Stomach (tissue), 9 donors: ENCODE measurements around the gene OR7G1. TPM values are rescaled to one million over a fixed set of nuclear protein-coding genes. Genes with fewer than 3 reads are reported as not detected.
A peak's percentile ranks its signal among the peaks of the same experiment; 100 is the strongest.
"Not testable (repeated sequence)": the region's sequence is repeated elsewhere in the genome, so short reads cannot be mapped to it uniquely, and the experiment has no call there.

Experiments
- DNase-seq, 2 donors: peaks; one replicate each; pipeline versions ENCODE4 v3.0.0 to v3.0.0-alpha.2; 2013 to 2019
- H3K27ac ChIP-seq, 5 donors: fragments of 200-600 bp in 4 of 5; sonication (generic) in 4 of 5; one replicate each; pipeline ENCODE4 v1.5.1; 2013 to 2019; ENCODE audit warnings: mild to moderate bottlenecking in 1 of 5, moderate library complexity in 1 of 5
- H3K27me3 ChIP-seq, 3 donors: fragments of 200-600 bp; sonication (generic); one replicate each; pipeline ENCODE4 v1.5.1; 2017 to 2019; ENCODE audit warnings: mixed run types in 1 of 3
- H3K36me3 ChIP-seq, 4 donors: fragments of 200-600 bp; sonication (generic); 1 replicate in 3 of 4; 2 replicates in 1 of 4; pipeline ENCODE4 v1.5.1; 2016 to 2019
- H3K4me1 ChIP-seq, 4 donors: fragments of 200-600 bp; sonication (generic); one replicate each; pipeline ENCODE4 v1.5.1; 2016 to 2019
- H3K4me3 ChIP-seq, 4 donors: fragments of 200-600 bp; sonication (generic) in 3 of 4; one replicate each; pipeline ENCODE4 v1.5.1; 2016 to 2019; ENCODE audit warnings: mild to moderate bottlenecking in 1 of 4
- H3K9me3 ChIP-seq, 4 donors: fragments of 200-600 bp; sonication (generic); one replicate each; pipeline ENCODE4 v1.5.1; 2016 to 2019
- EP300 ChIP-seq: sonication (generic); formaldehyde crosslinking; IDR thresholded peaks from one replicate; pipeline ENCODE4 v1.6.1; 2017; ENCODE audit warnings: antibody characterized with exemption
- POLR2A ChIP-seq, 4 donors: fragments of 450-650 bp; IDR thresholded peaks; one replicate each; pipeline ENCODE4 v1.6.1; 2016; ENCODE audit warnings: antibody characterized with exemption in 4 of 4, control low read depth in 2 of 4, mild to moderate bottlenecking in 1 of 4, moderate library complexity in 1 of 4
- POLR2AphosphoS5 ChIP-seq, 3 donors: sonication (generic); formaldehyde crosslinking; IDR thresholded peaks; one replicate each; pipeline ENCODE4 v1.6.1; 2016; ENCODE audit warnings: antibody characterized with exemption in 3 of 3
- WGBS, 5 donors: extraction: QIAGEN DNeasy Blood & Tissue Kit in 3 of 5; methylation state at CpG; one replicate each; pipeline versions ENCODE4 v1.1.5 to v1.1.7; 2013 to 2018; 5-methylcytosine and 5-hydroxymethylcytosine counted together
- intact Hi-C: fragments of 100-400 bp; cut with DNase I; formaldehyde crosslinking; loops from one replicate; pipeline ENCODE4 v1.15.1; 2023; ENCODE audit warnings: low total_unique reads
- polyA plus RNA-seq, 3 donors: library from polyadenylated mRNA; stranded (reverse); fragments of 200-250 nt; gene quantifications; one replicate each; pipeline ENCODE4 v1.2.3, GENCODE V29; 2013
- total RNA-seq, 5 donors: library from RNA; depleted of rRNA; stranded (reverse); fragments of >200 nt; gene quantifications; one replicate each; pipeline versions ENCODE4 v1.1.0 to v1.2.3, GENCODE V29; 2014 to 2016
- TF ChIP-seq, protein P1 (sequence below), 7 experiments: fragments of 450-650 bp in 4 of 7; fragments of 200-600 bp in 3 of 7; sonication (generic) in 3 of 7; IDR thresholded peaks; one replicate each; pipeline ENCODE4 v1.5.1; 2016 to 2019; ENCODE audit warnings: antibody characterized with exemption in 7 of 7, control low read depth in 2 of 7, mild to moderate bottlenecking in 1 of 7
- donor health status: healthy with polysubstance abuse.
- donor health status: Bipolar disorder and iron deficiency.
- donor health status: healthy.

OR7G1 gene
- total and polyA plus RNA-seq, 8 donors, result not detected

DNA sequence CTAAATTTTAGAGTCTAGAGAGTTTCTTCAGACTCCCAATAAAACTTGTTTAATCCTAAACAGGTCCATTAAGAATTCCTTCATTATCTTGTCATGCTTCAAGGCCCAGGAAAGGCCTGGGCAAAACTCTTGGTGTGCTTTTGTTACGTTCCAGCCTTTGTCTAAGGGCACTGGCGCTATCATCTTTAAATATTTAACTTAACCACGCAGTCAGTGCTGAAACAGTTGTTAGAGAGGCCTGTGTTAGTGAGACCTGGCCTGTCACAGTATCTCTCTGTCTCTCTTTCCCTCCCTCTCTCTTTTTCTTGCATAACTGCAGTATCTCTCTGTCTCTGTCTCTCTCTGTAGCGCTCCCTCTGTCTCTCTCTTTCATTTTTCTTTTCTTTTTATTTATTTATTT lies 36.9 kb downstream of the OR7G1 start:
- TF ChIP-seq, protein P1, sequence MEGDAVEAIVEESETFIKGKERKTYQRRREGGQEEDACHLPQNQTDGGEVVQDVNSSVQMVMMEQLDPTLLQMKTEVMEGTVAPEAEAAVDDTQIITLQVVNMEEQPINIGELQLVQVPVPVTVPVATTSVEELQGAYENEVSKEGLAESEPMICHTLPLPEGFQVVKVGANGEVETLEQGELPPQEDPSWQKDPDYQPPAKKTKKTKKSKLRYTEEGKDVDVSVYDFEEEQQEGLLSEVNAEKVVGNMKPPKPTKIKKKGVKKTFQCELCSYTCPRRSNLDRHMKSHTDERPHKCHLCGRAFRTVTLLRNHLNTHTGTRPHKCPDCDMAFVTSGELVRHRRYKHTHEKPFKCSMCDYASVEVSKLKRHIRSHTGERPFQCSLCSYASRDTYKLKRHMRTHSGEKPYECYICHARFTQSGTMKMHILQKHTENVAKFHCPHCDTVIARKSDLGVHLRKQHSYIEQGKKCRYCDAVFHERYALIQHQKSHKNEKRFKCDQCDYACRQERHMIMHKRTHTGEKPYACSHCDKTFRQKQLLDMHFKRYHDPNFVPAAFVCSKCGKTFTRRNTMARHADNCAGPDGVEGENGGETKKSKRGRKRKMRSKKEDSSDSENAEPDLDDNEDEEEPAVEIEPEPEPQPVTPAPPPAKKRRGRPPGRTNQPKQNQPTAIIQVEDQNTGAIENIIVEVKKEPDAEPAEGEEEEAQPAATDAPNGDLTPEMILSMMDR (IDR thresholded peaks at IDR 0.05), result no peak
- TF ChIP-seq POLR2A (IDR thresholded peaks at IDR 0.05), result no peak
- no peak overlapping the region for H3K4me3 ChIP-seq
- DNase-seq, result peak in 1 of 2 donors; percentile 23
- H3K9me3 ChIP-seq, result no peaks in the 10 kb centered on the region
- 26 to 68% (median 42%) methylated on average over 4 of the region's 4 CpGs for WGBS, 5 donors
- no peak overlapping the region for H3K27ac ChIP-seq
- H3K4me1 ChIP-seq, result peaks cover 0 to 34% (median 14%) of the 10 kb centered on the region in 4 donors
- no peaks in the 10 kb centered on the region for H3K36me3 ChIP-seq
- no peaks in the 10 kb centered on the region for H3K27me3 ChIP-seq
- intact Hi-C loops, result loop anchor here (5.0 kb wide), 1 partner anchor 421 kb away; no protein-coding TSS in a partner anchor

DNA sequence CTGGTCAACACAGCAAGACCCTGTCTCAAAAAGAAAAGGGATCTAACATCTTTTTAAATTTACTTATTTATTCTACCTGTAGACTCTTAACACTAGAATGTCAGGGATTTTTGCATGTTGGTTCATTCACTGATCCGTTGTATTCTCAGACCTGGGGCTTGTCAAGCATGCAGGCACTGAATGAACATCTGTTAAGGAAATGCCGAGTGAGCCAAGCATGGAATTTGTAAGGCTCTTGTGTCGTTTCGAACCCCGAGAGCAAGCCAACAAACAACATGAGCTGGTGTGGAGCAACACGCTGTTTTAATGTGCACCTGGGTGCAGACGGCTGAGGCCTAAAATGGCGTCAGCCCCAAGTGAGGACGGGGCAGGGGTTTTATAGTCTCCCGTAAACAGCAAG lies 38.7 kb downstream of the OR7G1 start:
- intact Hi-C loops, result loop anchor here (5.0 kb wide), 1 partner anchor 420 kb away; no protein-coding TSS in a partner anchor
- no peaks in the 10 kb centered on the region for H3K9me3 ChIP-seq

DNA sequence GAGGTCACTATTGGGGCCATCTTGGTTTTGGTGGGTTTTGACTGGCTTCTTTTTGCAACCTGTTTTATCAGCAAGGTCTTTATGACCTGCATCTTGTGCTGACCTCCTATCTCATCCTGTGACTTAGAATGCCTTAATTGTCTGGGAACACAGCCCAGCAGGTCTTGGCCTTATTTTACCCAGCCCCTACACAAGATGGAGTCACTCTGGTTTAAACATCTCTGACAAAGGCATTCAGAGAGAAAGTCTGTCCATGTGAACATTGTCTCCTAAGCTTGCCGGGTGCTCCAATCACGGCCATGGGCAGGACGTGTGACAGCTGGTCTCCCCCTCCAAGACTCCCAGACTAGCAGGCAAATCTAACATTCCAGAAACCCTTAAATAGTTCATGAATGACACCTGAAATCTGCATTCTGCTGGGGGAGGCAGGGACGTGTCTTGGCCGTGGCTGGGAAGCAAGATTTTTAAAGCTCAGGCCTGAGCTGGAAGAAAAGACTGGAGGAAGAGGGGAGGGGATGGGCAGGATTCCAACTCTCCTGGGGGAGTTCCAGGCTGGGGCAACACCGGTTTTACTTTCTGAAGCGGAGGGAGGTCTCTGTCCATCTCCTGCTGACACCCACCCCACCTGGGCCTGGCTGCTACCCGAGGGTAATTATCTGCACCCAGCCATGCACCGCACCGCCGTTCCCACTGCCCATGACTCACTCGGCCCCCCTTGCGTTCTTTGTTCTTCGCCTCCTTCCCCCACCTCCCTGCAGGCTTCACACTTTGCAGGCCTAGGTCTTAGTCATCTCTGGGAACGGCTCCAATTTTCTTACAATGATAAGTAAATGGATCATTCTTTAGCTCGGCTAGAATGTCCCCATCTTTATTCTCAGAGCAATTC lies 40.3 kb downstream of the OR7G1 start:
- WGBS, 5 donors, result 10 to 25% (median 18%) methylated on average over 16 of the region's 16 CpGs
- no peaks in the 10 kb centered on the region for H3K36me3 ChIP-seq
- H3K4me3 ChIP-seq, result no peak overlapping the region
- no peaks in the 10 kb centered on the region for H3K9me3 ChIP-seq
- H3K4me1 ChIP-seq, result peaks cover 0 to 34% (median 14%) of the 10 kb centered on the region in 4 donors
- H3K27ac ChIP-seq, result peak overlapping the region in 2 of 5 donors; percentile 33 to 54
- H3K27me3 ChIP-seq, result no peaks in the 10 kb centered on the region
- no peak for TF ChIP-seq EP300
- peak in 1 of 3 donors; percentile 39 for TF ChIP-seq POLR2AphosphoS5 (IDR thresholded peaks at IDR 0.05)
- TF ChIP-seq POLR2A (IDR thresholded peaks at IDR 0.05), result no peak
- TF ChIP-seq, protein P1 (IDR thresholded peaks at IDR 0.05), result no peak
- DNase-seq, result peak; percentile 58 to 96
- intact Hi-C loops, result loop anchor here (5.0 kb wide), 1 partner anchor 418 kb away; no protein-coding TSS in a partner anchor

More for the DNA sequence above, 38.7 kb downstream of the OR7G1 start:
- TF ChIP-seq POLR2AphosphoS5 (IDR thresholded peaks at IDR 0.05), result no peak
- TF ChIP-seq EP300, result no peak
- TF ChIP-seq, protein P1 (IDR thresholded peaks at IDR 0.05), result no peak
- no peak for TF ChIP-seq POLR2A (IDR thresholded peaks at IDR 0.05)
- H3K4me1 ChIP-seq, result peaks cover 0 to 34% (median 14%) of the 10 kb centered on the region in 4 donors
- DNase-seq, result no peak
- H3K36me3 ChIP-seq, result no peaks in the 10 kb centered on the region
- H3K27ac ChIP-seq, result no peak overlapping the region
- no peaks in the 10 kb centered on the region for H3K27me3 ChIP-seq
- 68 to 86% (median 85%) methylated on average over 9 to 10 of the region's 10 CpGs for WGBS, 5 donors
- H3K4me3 ChIP-seq, result no peak overlapping the region

DNA sequence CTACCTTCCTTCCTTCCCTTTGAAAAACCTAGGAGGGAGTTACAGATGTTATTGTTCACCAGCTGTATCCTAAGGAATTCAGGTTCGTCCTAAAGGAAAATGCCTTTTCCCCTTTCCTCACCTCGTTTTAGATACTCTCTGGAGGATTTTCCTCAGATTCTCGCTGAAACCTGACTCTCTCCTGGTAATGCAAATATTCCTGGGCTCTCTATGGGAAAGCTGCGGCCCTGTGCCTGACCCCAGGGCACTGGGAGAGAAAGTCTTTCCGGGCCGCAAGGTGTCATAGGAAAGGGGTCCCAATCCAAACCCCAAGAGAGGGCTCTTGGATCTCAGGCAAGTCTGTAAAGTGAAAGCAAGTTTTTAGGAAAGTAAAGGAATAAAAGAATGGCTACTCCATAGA lies 41.8 kb downstream of the OR7G1 start:
- no peak for DNase-seq
- no peak for TF ChIP-seq POLR2A (IDR thresholded peaks at IDR 0.05)
- TF ChIP-seq EP300, result no peak
- no peak for TF ChIP-seq POLR2AphosphoS5 (IDR thresholded peaks at IDR 0.05)
- TF ChIP-seq, protein P1 (IDR thresholded peaks at IDR 0.05), result no peak
- Histone ChIP-seq H3K36me3 (no peaks in the 10 kb centered on the region), H3K4me3 (no peak overlapping the region), H3K4me1 (peaks cover 0 to 23% (median 12%) of the 10 kb centered on the region in 4 donors), H3K27ac (no peak overlapping the region), H3K9me3 (no peaks in the 10 kb centered on the region), H3K27me3 (no peaks in the 10 kb centered on the region)
- intact Hi-C loops, result no loop called here
- 66 to 74% (median 67%) methylated on average over 6 of the region's 6 CpGs for WGBS, 5 donors

DNA sequence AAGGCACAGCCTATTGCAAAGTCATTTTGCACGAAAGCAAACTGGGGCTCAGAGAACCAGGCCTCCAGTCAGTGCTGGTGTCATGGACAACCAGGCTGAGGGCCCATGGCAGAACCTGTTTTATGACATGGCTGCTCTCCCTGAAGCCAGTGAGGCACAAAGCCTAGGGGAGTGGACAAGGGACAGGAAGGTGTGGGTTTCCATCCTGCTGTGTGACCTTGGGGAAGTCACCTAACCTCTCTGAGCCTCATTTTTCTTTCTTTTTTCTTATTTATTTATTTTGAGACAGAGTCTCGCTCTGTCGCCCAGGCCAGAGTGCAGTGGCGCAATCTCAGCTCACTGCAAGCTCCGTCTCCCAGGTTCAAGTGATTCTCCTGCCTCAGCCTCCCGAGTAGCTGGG lies 43.8 kb downstream of the OR7G1 start:
- WGBS, 5 donors, result 92 to 95% (median 93%) methylated on average over 6 of the region's 6 CpGs
- intact Hi-C loops, H3K27me3 ChIP-seq, H3K4me3 ChIP-seq, H3K9me3 ChIP-seq, DNase-seq, H3K36me3 ChIP-seq, H3K27ac ChIP-seq: not testable (repeated sequence)
- peaks cover 0 to 16% (median 9%) of the 10 kb centered on the region in 4 donors for H3K4me1 ChIP-seq
